Measurements from ENCODE around the gene GNB1.

The GNB1 gene

GRCh38 chr1:1938276-1938573 lies 47.3 kb upstream of the GNB1 start:
- TF ChIP-seq NFIC (IDR thresholded peaks at IDR 0.05) (no peak), RAD21 (IDR thresholded peaks at IDR 0.05; ENCODE audit: low read depth) (no peak), EP300 (IDR thresholded peaks at IDR 0.05; ENCODE audit: borderline replicate concordance) (no peak), USF1 (IDR thresholded peaks at IDR 0.05) (no peak), CEBPB (IDR thresholded peaks at IDR 0.05) (no peak), CREB1 (IDR thresholded peaks at IDR 0.05; ENCODE audit: low read depth) (no peak), TEAD4 (IDR thresholded peaks at IDR 0.05) (no peak), YY1 (IDR thresholded peaks at IDR 0.05; ENCODE audit: low read depth) (no peak), TCF12 (IDR thresholded peaks at IDR 0.05; ENCODE audit: low read depth) (no peak), EGR1 (IDR thresholded peaks at IDR 0.05) (no peak), TAF1 (IDR thresholded peaks at IDR 0.05; ENCODE audit: low read depth) (no peak), FOXM1 (IDR thresholded peaks at IDR 0.05; ENCODE audit: borderline replicate concordance, low read depth) (no peak), MAX (IDR thresholded peaks at IDR 0.05) (no peak), REST (IDR thresholded peaks at IDR 0.05; ENCODE audit: low read depth) (no peak), ZBTB7A (IDR thresholded peaks at IDR 0.05; ENCODE audit: low read depth) (no peak)

GRCh38 chr1:1937549-1938275 lies 46.8 kb upstream of the GNB1 start:
- TF ChIP-seq TCF12 (IDR thresholded peaks at IDR 0.05; ENCODE audit: low read depth) = no peak
- TF ChIP-seq RAD21 (IDR thresholded peaks at IDR 0.05; ENCODE audit: low read depth) = no peak
- TF ChIP-seq FOXM1 (IDR thresholded peaks at IDR 0.05; ENCODE audit: borderline replicate concordance, low read depth) = no peak
- TF ChIP-seq EP300 (IDR thresholded peaks at IDR 0.05; ENCODE audit: borderline replicate concordance) = no peak
- no peak for TF ChIP-seq TEAD4 (IDR thresholded peaks at IDR 0.05)
- no peak for TF ChIP-seq CREB1 (IDR thresholded peaks at IDR 0.05; ENCODE audit: low read depth)
- no peak for TF ChIP-seq REST (IDR thresholded peaks at IDR 0.05; ENCODE audit: low read depth)
- TF ChIP-seq CEBPB (IDR thresholded peaks at IDR 0.05) = no peak
- TF ChIP-seq TAF1 (IDR thresholded peaks at IDR 0.05; ENCODE audit: low read depth) = no peak
- TF ChIP-seq EGR1 (IDR thresholded peaks at IDR 0.05) = no peak
- TF ChIP-seq USF1 (IDR thresholded peaks at IDR 0.05) = no peak
- no peak for TF ChIP-seq YY1 (IDR thresholded peaks at IDR 0.05; ENCODE audit: low read depth)
- no peak for TF ChIP-seq MAX (IDR thresholded peaks at IDR 0.05)

GRCh38 chr1:1937061-1937460 lies 46.2 kb upstream of the GNB1 start:
- TF ChIP-seq USF1 (IDR thresholded peaks at IDR 0.05) = no peak
- TF ChIP-seq TCF12 (IDR thresholded peaks at IDR 0.05; ENCODE audit: low read depth) = no peak
- TF ChIP-seq EGR1 (IDR thresholded peaks at IDR 0.05) = no peak
- no peak for TF ChIP-seq TEAD4 (IDR thresholded peaks at IDR 0.05)
- no peak for TF ChIP-seq ZBTB7A (IDR thresholded peaks at IDR 0.05; ENCODE audit: low read depth)

GRCh38 chr1:1929639-1930545 lies 39.0 kb upstream of the GNB1 start:
- TF ChIP-seq TAF1 (IDR thresholded peaks at IDR 0.05; ENCODE audit: low read depth) (no peak), CREB1 (IDR thresholded peaks at IDR 0.05; ENCODE audit: low read depth) (no peak), TEAD4 (IDR thresholded peaks at IDR 0.05) (no peak), EP300 (IDR thresholded peaks at IDR 0.05; ENCODE audit: borderline replicate concordance) (no peak), USF1 (IDR thresholded peaks at IDR 0.05) (no peak), YY1 (IDR thresholded peaks at IDR 0.05; ENCODE audit: low read depth) (no peak), REST (IDR thresholded peaks at IDR 0.05; ENCODE audit: low read depth) (no peak), CEBPB (IDR thresholded peaks at IDR 0.05) (no peak), NFIC (IDR thresholded peaks at IDR 0.05) (no peak), RAD21 (IDR thresholded peaks at IDR 0.05; ENCODE audit: low read depth) (no peak), ZBTB7A (IDR thresholded peaks at IDR 0.05; ENCODE audit: low read depth) (no peak)
